Fibroblast of skin of left quadriceps (primary cell): ENCODE results near the gene CCDC148.
"Not testable (repeated sequence)": the region's sequence is repeated elsewhere in the genome, so short reads cannot be mapped to it uniquely, and the experiment has no call there.

ENCODE experiments used
- DNase-seq, 2 experiments: peaks; one replicate each; pipeline ENCODE4 v3.0.0-alpha.2; 2013; ENCODE audit warnings: low read depth in 2 of 2

CCDC148 gene

DNA sequence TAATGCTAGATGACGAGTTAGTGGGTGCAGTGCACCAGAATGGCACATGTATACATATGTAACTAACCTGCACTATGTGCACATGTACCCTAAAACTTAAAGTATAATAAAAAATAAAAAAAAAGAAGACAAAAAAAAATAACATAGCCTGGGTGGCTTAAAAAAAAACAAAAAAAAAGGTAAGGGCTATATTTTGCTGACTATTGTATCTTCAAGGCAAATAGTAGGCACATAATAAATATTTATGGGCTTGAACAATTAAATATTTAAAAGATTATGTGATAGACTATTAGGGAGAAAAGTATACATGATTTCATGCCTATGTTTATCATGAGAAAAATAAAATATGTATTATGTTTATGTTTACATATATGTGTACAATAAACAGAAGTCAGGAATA lies 99.4 kb downstream of the CCDC148 start:
- no peak for DNase-seq

DNA sequence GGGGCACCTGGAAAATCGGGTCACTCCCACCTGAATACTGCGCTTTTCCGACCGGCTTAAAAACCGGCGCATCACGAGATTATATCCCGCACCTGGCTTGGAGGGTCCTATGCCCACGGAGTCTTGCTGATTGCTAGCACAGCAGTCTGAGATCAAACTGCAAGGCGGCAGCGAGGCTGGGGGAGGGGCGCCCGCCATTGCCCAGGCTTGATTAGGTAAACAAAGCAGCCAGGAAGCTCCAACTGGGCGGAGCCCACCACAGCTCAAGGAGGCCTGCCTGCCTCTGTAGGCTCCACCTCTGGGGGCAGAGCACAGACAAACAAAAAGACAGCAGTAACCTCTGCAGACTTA lies 105.1 kb downstream of the CCDC148 start:
- not testable (repeated sequence) for DNase-seq

DNA sequence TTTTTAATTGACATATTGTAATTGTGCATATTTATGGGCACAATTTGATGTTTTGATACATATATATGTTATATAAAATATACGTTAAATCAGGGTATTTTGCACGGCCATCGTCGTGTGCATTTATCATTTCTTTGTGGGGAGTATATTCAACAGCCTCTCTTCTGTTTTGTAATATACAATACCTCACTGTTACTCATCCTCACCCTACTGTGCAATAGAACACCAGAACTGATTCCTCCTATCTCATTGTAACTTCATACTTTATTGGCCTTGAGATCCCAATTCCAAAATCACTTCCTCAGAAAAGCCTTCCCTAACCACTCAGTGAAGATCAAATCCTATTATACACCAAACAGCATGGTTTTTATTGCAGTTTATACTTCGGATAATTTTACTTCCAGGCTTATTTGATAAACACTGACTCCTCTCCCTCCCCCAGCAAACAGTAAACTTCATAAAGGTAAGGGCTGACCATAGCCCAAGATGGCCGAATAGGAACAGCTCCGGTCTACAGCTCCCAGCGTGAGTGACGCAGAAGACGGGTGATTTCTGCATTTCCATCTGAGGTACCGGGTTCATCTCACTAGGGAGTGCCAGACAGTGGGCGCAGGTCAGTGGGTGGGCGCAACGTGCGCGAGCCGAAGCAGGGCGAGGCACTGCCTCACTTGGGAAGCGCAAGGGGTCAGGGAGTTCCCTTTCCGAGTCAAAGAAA lies 105.6 kb downstream of the CCDC148 start:
- DNase-seq, result not testable (repeated sequence)

DNA sequence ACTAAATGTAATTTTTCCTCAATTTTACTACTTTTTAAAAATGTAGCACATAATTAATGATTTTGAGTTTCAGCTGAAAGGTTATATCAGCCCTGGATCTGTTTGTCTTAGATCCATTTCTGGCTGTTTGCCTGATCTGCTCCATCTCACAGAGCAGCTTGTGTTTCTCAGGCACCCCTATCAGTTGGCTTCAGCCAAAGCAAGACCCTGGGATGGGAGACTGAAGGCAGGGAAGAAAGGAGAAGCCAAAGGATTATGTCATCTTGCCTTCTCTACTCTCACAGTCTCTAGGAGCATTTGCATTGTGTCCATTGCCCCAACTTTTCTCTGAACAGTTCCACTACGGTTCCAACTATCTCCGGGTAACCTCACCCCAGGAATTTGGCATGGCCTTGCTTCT lies 110.5 kb downstream of the CCDC148 start:
- no peak for DNase-seq

- no peak for DNase-seq
Observed at GRCh38 chr2:158339513-158339912, 117.0 kb downstream of the CCDC148 start.

DNA sequence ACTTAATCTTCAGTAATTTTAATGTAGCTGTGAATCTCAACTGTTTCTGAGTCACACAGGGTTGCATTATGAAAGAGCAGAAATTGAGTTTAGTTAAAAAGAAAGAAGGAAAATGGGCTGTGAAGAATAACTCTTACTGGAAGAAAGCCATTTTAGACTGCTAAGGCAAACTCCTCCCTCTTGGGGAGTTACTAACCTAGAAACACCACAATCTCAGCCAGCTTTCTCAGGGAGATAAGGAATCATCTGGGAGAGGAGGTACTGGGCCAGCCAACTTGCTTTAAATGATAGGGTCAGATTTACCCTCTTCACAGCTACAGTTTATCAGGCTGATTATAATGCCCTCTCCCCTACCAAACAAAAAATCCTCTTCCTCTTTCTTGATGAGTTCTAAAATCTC lies 119.5 kb downstream of the CCDC148 start:
- DNase-seq, result no peak

GRCh38 chr2:158331799-158332198 lies 124.8 kb downstream of the CCDC148 start:
- not testable (repeated sequence) for DNase-seq

DNA sequence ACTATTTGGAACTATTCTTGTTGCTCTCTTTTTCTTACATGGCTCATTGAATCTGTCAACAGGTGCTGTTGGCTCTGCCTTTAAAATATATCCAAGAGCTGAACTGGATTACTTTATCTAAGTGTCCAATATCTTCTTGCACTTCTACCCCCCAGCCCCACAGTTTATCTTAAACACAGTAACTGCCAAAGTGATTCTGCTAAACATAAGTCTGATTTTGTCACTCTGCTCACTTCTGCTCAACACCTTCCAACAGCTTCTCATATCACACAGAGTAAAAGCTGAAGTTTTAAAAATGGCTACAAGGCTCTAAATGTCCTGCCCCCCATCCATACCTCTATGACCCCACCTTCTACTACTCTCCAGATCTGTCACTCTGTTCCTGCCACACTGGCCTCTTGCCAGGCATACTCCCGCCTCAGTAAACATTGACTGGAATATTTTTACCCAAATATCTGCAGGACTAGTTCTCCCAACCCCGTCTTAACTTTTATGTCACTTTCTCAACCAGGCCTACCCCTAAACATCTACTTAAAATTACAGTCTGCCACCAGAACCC lies 130.7 kb downstream of the CCDC148 start:
- DNase-seq, result no peak

GRCh38 chr2:158325031-158325781 lies 131.3 kb downstream of the CCDC148 start:
- DNase-seq, result no peak

DNA sequence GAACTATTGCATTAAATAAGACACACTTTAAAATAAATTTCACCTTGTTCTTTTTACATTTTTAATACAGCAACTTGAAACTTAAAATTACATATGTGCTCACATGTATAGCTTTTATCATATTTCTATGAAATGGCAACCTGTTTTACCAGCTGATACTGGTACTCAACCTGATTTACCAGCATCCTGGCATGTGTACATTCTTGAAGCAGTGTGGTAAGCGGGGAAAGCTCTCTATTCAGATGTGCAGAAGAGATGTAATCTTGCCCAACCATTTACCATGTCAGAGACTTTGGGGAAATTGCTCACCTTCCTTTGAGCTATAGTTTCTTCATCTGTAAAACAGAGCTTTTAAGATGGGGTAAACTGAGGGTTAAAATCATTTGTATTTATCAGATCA lies 133.2 kb downstream of the CCDC148 start:
- DNase-seq, result no peak

GRCh38 chr2:158321264-158321663 lies 135.3 kb downstream of the CCDC148 start:
- DNase-seq, result no peak

DNA sequence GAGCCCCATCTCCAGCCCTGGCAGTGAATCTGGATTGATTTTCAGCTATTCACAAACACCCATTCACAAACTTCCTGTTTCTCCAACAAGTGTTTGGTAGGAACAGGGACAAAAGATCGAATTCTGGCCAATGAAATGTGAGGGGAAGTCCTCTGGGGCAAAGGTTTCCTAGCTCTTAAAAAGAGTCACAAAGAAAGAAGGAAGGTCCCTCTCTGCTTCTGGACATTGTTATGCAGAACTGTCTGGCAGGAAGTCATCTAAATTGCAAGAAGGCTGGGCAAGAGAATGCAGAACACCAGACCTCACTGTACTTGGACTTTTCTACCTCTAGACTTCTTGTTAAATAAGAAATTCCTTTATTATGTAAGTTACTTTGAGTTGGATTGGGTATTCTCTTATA lies 137.3 kb downstream of the CCDC148 start:
- DNase-seq, result no peak

DNA sequence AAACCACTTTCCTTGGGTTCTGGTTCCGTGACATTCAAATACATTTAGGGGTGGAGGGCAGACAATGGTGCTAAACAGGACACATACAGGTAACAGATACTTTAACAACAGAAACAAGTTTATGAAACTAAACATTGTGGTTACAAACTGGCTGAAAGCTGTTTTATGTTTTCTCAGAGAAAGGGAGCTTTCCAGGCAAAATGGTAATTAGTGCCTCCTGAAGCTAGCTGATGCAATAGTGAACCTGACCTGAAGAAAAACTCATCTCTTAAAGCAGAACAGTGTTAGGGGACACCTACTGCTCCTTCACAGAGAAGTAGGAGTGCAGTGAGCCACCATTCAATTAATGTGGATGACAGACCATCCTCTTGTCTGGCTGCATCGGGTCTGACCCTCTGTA lies 138.9 kb downstream of the CCDC148 start:
- no peak for DNase-seq

- DNase-seq, result no peak
Observed at GRCh38 chr2:158315803-158316414, 140.6 kb downstream of the CCDC148 start.

DNA sequence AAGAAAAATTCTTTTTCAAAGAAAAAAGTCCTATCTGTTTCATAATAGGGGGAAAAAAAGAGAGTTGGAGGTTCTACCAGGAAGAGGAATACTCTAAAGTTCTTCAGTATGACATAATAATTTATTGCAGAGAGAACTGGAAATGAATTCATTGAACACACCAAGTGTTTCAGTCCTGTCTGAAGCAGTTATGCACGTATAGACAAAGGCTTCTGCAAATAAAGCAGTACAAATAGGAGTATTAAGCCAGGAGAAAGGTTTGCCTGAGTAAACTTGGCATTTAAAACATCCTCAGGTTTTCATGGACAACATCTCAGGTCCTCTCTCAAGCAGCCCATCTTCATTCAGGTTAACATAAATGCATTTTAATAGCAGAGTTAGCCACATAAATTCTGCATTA lies 141.6 kb downstream of the CCDC148 start:
- DNase-seq, result no peak

GRCh38 chr2:158313734-158314133 lies 142.8 kb downstream of the CCDC148 start:
- DNase-seq, result no peak

DNA sequence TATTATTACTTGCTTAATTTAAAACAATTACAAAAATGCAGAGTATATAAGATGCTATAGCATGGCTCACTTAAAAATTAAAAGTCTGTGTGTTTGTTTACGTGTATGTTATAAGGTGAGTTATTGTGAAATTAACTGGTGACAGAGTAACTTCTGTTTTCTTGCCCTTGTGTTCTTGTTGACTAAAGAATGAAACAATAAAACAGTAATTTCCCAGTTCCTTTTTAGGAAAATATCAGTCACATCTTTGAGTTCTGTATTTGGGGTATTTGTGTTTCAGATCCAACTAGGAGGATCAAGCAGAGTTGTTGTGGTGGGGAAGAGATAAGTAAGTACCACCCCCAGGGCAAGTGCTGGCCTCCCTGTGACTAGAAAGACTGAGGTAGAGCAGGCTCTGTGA lies 143.6 kb downstream of the CCDC148 start:
- no peak for DNase-seq

GRCh38 chr2:158310407-158310806 lies 146.1 kb downstream of the CCDC148 start:
- DNase-seq, result not testable (repeated sequence)

- no peak for DNase-seq
Observed at GRCh38 chr2:158305501-158305900, 151.1 kb downstream of the CCDC148 start.

DNA sequence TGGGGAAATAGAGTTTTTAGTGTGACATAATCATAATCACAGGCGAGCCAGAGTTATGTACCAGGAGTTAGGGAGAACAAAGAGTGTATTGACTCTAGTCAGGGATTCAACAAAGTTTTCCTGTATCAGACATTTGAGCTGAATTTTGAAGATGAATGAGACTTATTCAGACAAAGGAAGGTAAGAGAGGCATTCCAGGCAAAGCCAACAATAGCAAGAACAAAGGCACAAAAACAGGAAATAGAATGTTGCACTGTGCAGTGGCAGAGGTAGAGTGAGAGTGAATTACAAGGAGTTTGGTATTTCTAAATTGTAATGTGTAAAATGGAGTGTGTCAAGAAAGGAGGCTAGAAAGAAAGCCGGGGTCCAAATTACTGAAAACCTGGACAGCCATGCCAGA lies 156.2 kb downstream of the CCDC148 start:
- no peak for DNase-seq

DNA sequence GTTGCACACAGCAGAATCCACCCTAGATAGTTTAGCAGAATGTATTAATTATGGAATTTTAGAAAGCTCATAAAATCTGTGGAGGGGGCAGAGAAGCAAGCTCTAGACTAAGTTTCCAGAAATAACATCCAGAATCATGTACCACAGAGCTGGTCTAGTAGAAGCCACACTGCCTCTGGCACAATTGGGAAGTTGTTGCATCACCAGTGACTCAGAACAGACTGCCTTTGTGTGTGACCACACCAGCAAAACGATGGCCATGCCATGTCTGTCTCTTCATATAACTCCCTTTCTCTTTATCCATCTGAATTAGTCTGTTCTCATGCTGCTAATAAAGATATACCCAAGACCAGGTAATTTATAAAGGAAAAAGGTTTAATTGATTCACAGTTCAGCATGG lies 158.9 kb downstream of the CCDC148 start:
- no peak for DNase-seq

DNA sequence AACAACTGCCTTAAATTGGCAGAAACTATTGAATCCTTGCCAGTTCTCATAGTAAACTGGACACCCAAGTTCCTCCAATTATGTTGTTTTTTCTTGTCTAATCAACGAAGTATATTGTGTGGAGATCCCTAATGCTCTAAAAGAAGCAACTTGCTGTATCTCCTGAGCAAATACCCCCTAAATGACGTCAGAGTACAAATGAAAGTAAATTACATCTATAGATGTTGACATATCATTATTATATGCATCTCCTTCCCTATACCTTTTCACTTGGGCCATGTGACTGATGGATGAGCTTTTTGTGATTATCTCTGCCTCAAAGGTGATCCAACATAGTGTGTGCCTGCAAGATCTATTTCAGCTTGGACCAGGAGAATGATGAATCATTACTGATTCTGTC lies 159.4 kb downstream of the CCDC148 start:
- no peak for DNase-seq

GRCh38 chr2:158293722-158294121 lies 162.8 kb downstream of the CCDC148 start:
- no peak for DNase-seq
